Right forelimb (tissue), 1 donor: ENCODE data around the gene HAUS7.
"Not testable (repeated sequence)": the region's sequence is repeated elsewhere in the genome, so short reads cannot be mapped to it uniquely, and the experiment has no call there.

ENCODE experiments used
- DNase-seq: peaks from one replicate; pipeline ENCODE4 v3.0.0-alpha.2; 2018

HAUS7 gene

DNA sequence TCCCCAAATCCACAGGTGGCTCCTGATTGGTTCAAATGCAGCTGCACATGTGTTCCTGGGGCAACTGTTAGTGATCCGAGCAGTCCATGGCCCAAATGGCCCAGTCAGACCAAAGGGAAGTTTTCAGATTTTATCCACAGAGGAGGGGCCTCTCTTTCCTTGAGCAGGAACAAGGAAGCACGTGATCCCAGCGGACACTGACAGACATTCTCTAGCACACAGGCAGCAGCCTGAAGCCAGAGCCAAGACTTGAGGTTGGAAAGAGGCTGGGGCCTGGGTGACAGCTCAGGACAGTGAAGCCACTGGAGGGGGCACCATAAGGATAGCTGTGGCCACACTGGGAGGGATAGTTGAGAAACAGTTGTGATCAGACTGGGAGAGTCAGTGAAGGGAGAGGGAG is 62.6 kb downstream of the HAUS7 start:
- DNase-seq = no peak

DNA sequence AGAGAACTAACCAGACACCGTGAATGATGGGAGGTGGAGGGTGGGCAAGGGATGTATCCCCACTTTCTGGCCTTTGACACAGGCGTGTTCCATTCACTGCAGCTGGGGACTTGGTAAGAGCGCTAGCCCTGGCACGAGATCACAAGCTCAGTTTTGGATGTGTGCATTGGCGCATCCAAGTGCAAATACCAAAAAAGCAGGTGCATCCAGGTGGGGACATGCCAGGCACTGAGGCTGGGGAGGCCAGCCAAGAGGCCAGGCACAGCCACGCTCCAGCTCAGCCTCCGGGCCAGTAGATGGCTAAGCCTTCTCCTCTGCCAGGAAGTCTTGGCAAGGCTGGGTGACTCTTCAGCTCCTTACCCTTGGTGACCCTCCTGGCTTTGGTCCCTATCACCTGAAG is 63.5 kb downstream of the HAUS7 start:
- DNase-seq = no peak

DNA sequence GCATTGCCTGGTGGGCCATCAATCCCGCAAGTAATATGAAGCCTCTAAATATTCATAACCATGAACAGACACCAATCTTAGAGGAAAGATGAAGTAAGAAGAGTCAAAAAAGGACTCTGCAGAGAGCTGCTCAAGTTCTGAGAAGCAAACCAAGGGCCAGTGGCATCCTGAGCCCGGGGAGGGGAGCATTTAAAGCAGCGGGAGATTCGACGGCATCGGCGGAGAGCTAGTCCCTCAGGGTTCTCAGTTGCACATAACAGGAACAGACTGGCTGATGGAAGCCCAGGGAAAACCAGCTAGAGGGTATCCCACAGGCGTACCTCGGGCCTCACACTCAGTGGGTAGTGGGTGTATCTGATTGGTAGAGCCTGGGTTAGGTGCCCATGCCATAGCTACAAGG is 64.4 kb downstream of the HAUS7 start:
- no peak for DNase-seq

DNA sequence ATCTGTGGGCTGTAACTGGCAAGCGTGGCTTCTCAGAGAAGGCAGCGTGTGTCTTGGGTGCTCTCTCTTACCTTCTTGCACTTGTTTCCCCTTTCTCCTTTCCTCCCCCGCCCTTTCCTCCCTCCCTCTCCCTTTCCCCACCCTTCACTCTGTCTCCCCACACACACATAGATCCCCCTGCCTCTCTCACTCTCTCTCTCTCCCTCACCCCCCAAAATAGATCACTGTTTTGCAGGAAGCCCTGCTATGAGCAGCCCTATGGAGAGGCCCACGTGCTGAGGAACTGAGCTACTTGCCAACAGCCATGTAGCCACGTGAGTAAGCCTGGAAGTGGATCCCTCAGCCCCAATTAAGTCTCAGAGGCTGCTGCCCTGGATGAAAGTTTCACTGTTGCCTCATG is 65.0 kb downstream of the HAUS7 start:
- DNase-seq = no peak

DNA sequence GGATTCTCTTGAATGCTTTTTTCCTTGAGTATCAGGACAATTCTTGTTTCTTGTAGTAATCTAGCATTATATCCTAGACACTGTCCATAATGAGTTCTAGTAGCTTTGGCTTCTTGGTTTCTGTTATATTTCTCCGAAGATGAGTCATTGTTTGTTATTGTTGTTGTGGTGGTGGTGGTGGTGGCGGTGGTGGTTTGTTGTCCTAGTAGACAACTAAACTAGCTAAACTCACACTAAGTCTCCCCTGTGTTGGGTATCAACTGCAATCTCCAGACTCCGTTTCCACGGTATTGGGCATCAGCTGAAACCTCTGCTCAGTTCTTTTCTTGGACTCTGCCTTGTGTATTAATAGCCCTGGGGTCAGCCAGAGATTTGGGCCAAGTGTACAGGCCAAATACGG is 66.0 kb downstream of the HAUS7 start:
- DNase-seq = not testable (repeated sequence)

DNA sequence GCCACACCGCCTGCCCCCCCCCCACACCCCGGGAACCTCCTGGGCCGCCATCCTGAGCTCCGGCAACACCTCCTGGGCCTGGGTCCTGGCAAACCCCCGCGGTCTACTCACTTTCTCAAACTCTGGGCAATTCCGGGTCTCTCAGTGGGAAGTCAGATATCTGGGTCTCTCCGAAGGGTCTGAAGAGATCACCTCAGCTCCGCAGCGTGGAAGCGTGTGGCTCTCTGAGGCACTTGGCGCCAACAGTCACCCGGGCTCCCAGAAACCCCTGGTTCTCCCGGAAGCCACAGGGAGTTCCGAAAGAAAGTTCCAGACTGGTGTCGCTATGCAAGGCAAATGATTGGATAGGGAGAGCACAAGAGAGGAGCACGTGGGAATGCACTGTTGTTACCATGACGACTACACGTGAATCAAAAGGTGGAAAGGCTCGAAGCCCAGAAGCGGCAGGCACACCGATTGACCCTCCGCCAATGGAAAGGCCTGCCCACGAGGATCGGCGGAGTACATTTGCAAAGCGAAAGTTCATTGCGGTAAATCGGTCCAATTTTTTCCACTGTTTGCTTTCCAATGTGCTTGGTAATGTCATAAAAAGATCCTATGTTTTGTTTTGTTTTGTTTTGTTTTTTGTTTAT is 69.1 kb downstream of the HAUS7 start, which contains the start of gene PNMA6E:
PNMA6E (minus strand) TSS at position 218 of the 632 bp plus-strand sequence. CDS start 2,501 bp downstream, outside the sequence.
- no peak for DNase-seq

DNA sequence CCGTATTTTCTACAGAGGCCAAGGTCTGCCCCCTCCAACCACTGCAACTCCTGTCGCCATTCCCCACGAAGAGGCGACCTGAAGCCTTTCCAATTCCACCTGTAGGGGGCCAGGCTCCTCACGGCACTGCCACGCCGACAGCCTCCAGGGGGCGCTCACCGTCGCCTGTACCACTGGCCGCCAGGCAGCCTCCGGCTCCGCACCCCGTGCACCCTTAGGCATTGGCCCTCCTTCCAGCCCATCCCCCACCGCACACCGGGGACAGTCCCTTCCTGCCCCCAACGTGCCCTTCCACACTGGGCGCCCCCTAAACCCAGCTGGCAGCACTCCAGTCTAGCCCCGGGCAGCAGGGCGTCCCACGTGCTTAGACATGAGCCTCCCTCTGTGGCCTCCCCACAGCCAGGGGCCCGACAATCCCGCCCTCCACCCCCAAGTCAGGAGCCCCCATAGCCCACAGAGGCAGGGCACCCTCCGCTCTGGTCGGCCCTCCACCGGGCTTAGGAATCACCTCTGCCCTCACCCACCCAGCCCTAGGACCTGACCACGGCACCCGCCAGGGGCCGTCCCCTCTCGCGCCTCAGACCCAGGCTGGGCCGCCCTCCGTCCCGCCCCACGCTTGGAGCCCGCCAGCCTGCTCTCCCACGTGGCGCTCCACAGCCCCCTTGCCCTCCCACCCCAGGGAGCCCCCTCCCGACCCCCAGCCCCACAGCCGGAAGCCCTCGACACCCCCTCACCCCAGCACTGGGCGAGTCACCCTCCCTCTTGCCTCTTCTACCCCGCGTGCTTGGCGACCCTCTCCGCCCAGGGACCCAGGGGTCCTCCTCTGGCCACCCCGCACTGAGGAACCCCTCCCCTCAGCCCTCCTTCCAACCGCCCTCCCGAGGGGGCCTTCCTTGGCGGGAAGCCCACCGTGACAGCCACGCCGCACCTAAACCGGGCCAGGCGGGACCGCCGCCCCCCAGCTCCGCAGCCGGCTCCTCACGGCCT is 69.9 kb downstream of the HAUS7 start:
- DNase-seq = no peak

DNA sequence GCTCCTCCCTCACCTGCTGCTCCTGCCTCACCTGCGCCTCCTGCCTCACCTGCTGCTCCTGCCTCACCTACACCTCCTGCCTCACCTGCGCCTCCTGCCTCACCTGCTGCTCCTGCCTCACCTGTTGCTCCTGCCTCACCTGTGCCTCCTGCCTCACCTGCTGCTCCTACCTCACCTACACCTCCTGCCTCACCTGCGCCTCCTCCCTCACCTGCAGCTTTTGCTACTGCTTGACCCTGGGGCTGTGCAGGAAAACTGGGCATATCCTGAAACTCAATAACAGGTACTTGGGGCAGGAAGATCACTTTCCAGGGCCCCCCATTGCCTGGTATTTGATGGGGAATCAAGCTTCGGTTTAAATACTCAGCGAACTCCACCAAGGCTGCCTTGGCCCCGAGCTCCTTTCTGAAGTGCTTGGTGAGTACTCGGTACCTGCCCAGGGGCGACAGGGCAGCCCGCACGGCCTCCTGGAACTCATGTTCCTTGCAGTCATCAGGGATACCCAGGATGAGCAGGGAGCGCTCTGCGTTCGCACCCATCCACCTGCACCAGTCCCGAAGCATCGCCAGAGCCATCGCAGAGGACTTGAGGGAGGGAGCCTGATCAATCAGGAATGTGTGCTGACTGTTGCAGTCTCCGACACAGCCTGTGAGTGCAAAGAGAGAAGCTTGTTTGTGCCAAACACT is 72.0 kb downstream of the HAUS7 start:
- no peak for DNase-seq
